HG03025 (cell line): ENCODE data around the gene PANK2.

ENCODE experiments used
- ATAC-seq: cut with Tn5 transposase; IDR thresholded peaks from one replicate; pipeline ENCODE4 v1.9.1; 2021; ENCODE audit warnings: mild to moderate bottlenecking, moderate library complexity; ENCODE audit not compliant: unreplicated experiment, low FRiP score

Gene PANK2

DNA sequence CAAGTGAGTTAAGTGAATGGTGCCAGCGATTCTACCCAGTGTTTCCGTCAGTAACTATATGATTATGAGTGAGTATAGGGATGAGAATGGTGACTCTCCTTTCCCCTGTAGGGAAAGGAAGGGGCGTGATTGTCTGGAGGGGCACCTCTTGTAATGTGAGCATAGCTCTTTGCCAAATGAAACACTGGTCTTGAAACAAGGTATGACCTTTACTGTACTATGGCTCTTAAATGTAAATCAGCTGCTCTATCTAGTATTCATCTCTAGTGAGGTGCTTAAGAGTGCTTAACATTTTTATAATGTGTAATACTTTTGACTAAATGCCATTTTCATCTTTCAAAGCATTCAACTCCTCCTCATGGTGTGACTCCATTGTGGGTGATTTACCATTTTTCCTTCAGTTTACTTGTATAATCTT lies 11.0 kb downstream of the PANK2 start:
- ATAC-seq, result no peak

GRCh38 chr20:3901028-3901705 lies 12.0 kb downstream of the PANK2 start:
- ATAC-seq, result no peak

DNA sequence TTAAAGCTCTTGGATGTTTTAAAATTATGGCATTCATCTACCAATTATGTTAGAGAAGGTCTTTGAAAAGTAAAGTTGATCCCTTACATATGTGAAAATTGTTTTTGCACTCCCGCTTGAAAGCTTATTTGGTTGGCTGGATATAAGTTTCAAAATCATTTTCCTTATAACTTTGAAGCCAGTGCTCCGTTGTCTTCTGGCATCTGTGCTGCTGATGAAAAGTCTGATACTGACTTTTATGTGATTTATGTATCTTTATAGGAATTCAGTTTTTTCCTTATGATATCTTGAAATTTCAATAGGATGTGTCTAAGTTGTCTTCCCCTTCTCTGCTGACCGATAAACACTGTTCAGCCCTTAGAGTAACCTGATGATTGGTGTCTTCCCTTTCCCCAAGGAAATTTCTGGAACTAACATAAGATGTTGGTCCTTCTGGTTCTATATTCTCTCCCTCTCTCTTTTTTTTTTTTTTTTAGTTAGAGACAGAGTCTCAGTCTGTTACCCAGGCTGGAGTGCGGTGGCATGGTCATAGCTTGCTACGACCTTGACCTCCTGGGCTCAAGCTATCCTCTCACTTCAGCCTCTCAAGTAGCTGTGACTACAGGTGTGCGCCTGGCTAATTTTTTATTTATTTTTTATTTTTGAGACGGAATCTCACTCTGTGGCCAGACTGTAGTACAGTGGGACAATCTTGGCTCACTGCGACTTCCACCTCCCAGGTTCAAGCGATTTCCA lies 12.7 kb downstream of the PANK2 start:
- ATAC-seq, result no peak

DNA sequence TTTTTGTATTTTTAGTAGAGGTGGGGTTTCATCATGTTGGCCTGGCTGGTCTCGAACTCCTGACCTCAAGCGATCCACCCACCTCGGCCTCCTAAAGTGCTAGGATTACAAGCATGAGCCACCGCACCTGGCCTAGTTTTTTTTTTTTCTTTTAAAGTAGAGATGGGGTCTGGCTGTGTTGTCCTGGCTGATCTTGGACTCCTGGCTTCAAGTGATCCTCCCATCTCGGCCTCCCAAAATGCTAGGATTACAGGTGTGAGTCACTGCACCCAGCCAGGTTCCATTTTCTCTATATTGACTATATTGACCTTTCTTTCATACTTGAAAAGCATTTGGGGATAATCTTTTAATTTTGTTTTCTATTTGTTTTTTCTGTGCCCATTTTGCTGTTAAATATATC lies 13.3 kb downstream of the PANK2 start:
- no peak for ATAC-seq

GRCh38 chr20:3904224-3904623 lies 15.0 kb downstream of the PANK2 start:
- ATAC-seq, result no peak

DNA sequence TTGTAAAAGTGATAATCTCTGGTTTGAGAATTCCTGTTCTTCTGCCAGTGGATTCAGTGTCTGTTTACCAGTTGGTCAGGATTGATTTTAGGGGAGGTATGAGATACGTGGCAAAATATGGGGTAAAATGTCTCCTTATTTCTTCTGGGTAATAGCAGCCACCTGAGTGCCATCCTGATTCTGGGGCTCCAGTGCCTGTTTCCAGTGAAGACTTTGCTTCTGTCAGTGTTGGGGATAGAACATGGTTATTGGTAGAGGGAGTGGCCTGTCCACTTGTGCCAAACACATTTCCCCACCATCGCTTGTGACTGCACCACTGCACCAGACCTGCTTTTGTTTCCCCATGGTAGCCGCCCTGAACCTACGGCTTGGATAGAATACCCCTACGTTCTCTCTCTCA lies 15.7 kb downstream of the PANK2 start:
- ATAC-seq, result no peak

- ATAC-seq, result peak; percentile 63
Observed at GRCh38 chr20:3906744-3907721, 17.8 kb downstream of the PANK2 start.

DNA sequence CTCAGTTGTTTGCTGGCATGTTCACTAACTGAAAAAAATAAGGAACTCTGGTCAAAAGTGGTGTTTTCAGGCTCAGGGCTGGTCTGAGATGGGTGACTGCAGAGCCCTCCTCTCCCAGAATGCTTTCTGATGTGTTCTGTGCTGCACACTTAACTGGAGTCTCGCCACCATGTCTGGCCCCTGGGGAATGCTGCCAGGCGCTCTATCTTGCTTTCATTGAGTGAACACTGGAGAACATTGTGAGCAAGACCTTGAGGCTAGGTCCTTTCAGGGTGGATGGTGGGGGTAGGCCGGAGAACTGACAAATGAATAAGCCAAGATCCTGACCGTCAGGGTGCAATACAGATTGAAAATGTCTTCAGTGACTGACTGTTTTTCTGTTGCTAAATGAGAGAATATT lies 19.5 kb downstream of the PANK2 start:
- no peak for ATAC-seq

GRCh38 chr20:3909952-3910366 lies 20.8 kb downstream of the PANK2 start:
- ATAC-seq, result no peak

- no peak for ATAC-seq
Observed at GRCh38 chr20:3910853-3911252, 21.7 kb downstream of the PANK2 start.

- no peak for ATAC-seq
Observed at GRCh38 chr20:3911956-3912355, 22.8 kb downstream of the PANK2 start.

- no peak for ATAC-seq
Observed at GRCh38 chr20:3914446-3914845, 25.3 kb downstream of the PANK2 start.

- no peak for ATAC-seq
Observed at GRCh38 chr20:3915691-3916090, 26.5 kb downstream of the PANK2 start.

GRCh38 chr20:3916364-3916763 lies 27.2 kb downstream of the PANK2 start:
- no peak for ATAC-seq

DNA sequence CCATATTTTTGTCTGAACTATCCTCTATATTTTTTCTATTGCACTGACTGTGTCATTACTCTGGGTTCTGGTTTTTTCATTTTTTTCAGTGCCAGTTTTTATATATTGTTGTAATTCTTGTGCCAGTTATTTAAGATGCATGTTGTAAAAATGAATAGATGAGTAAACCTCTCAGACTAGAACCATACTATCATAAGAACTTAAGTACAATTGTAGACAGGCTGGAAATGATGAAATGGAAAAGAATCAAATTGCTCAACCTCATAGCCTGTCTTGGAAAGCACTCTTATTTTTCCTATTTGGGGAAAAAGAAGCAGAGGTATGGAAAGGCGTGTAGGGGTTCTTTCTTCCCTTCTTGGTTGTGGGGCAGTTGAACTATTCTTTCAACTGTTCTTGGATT lies 30.2 kb downstream of the PANK2 start:
- ATAC-seq, result no peak

- no peak for ATAC-seq
Observed at GRCh38 chr20:3922223-3922982, 33.2 kb downstream of the PANK2 start.

GRCh38 chr20:3922983-3923339 lies 33.8 kb downstream of the PANK2 start:
- ATAC-seq, result no peak

DNA sequence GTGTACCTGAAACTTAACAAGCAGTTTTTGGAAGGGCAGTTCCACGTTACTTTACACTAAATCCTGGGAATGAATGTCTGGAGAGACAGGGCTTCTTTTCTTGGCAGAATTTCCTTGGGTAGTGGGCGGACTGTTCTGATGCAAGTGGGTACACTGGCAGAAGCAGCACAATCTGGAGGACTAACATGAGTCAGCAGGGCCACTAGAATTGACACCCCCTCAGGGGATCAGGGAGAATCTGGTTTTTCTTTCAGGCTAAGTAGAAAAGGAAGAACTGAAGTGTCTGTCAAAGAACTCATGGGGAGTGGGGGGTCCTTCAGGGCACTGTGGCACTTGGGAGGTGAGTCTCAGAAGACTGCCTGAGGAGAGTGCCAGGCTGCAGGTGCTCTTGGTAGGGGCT lies 34.6 kb downstream of the PANK2 start:
- no peak for ATAC-seq

- no peak for ATAC-seq
Observed at GRCh38 chr20:3924304-3925112, 35.3 kb downstream of the PANK2 start.
